GM19438 (cell line): ENCODE results near the gene C20orf204.

Experiments used
- ATAC-seq: cut with Tn5 transposase; IDR thresholded peaks from one replicate; pipeline ENCODE4 v1.9.1; 2021; ENCODE audit warnings: low read depth; ENCODE audit not compliant: unreplicated experiment

The C20orf204 gene

GRCh38 chr20:64041040-64041780 is 5.2 kb downstream of the C20orf204 start:
- no peak for ATAC-seq

DNA sequence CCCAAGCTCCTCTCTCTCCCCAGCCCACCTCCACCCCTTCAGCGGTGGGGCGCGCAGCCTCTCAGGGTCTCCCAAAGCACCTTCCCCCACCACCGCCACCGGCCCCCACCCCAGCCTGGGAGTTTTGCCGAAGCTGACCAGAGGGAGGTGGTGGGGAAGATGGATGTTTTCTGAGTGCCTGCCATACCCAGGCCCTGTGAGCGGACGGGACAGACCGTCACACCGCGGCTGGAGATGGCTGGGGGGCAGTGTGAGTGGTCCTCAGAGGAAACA is 5.7 kb downstream of the C20orf204 start:
- no peak for ATAC-seq

- no peak for ATAC-seq
These were observed 6.2 kb downstream of the C20orf204 start for GRCh38 chr20:64042054-64042781.

GRCh38 chr20:64043768-64044167 is 7.8 kb downstream of the C20orf204 start:
- no peak for ATAC-seq

DNA sequence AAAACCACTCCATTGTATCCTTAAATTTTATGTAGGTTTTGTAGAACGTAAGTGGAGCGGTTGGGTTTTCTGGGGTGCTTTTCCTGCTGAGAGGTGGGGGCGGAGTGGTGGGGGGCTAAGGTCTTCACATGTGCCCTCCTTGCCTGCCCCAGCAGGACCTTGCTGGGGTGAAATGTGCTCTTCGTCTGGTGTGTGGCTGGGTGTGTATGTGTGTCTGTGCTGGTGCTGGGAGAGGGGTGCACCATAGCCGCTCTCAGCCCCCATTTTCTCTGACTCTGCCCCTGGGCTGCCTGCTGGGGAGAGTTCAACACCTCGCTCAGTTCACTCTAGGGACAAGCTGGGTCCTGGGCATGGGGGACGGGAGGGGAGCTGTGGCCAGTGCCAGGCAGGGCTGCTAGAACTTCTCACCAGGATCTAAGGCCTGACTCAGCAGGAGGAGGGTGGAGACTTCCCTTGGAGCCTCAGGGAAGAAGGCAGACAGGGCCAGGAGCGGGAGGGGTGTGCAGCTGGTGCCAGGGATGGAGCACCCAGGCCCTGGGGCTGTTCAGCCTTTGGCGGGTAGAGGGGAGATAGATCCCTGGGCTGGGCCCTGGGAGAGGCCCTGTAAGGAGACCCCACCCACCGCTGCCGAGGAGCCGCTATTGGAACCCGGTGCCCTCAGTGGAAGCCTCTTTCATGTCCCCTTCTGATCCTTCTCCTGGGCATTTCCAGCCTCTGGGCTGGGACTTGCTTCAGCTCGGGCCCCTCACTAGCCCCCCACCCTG is 8.7 kb downstream of the C20orf204 start:
- ATAC-seq, result no peak

- ATAC-seq, result no peak
These were observed 9.5 kb downstream of the C20orf204 start for GRCh38 chr20:64045346-64046011.

DNA sequence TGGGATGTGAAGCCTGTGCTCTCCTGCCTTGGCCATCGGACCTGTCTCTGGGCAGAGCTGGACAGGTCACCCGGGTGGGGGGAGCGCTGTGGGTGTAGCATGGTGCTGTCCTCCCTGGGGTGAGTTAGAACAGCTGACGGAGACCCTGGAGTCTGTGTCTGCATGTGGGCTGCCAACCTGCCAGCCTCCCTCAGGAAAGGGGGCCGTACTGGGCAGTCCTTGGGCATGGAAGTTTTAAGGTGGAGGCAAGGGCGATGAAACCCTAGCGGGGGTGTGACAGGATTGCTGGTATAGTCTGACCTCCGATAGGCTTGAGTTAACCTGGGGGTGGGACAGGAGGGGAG is 11.0 kb downstream of the C20orf204 start:
- no peak for ATAC-seq

DNA sequence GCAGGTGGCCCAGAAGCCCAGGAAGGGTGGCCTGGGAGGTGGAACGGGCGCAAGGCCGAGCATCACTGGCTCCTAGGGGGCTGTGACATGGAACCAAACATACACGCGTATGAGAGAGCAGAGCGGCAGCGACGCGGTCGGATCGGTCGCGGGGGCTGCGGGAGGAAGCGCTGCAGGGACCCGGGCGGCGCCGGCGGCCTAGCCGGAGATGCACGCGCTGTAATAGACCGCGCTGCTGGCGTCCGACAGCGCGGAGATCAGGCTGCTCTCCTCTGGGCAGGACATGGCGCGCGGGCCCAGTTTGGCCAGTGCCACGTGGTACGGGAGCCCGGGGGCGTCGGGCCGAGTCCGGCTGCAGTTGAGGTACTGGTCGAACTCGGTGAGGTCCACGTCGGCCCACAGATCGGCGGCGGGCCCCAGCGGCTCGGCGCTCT is 12.0 kb downstream of the C20orf204 start:
- no peak for ATAC-seq

DNA sequence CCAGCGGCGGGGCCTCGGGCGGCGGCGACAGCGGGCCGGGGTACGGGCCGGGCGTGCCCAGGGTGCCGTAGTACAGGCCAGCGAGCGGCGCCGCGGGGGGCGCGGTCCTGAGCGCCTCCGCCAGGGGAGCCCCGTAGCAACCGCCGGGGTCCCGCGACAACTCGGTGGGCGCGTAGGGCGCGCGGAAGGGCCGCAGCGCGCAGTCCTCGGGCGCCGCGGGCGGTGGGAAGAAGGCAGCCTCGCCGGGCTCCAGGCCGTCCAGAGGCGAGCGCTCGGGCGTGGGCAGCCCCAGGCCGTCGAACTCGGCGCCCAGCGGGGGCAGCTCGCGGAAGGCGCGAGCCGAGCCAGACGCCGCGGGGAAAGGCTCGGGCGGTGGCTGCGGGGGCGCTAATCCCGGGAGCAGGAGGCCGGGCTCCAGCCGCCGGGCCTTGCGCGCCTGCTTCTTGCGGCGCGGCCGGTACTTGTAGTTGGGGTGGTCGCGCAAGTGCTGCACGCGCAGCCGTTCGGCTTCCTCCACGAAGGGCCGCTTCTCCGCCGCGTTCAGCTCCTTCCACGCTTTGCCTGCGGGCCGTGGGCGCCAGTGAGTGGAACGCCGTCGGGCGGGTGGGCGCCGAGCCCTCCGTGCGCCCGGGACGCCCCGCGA is 12.5 kb downstream of the C20orf204 start:
- ATAC-seq, result no peak

DNA sequence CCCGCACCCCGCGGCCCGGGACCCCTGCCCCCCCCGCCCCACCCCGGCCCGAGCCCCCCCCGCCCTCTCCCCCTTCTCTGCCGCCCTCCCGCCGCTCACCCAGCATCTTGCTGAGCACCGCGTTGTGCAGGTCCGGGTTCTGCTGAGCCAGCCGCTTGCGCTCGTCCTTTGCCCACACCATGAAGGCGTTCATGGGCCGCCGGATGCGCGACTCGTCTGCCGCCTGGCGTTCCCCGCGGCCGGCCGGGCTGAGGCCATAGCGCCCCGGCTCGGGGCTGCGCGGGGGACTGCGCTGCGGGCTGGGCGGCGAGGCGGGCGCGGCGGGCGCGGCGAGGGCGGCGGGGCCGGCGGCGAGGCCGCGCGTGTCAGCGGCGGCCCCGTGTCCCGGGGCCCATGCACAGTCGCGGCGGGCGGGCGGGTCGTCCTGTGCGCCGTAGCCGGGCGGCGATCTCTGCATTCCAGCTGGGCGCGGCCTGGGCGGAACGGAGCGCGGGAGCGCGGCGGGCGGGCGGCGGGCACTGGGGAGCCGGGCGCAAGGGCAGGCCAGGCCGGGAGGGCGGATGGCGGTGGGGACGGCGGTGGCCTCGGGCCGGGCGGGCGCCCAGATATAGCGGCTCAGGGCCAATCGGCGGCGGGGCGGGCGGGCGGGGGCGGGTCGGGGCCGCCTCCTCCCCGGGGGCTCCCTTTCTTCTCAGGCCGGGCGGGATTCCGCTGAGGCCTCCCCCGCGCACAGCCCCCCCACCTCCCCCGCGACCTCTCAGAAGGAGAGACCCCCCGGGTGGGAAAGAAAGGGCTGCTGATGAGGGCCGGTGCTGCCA is 13.3 kb downstream of the C20orf204 start, which contains the start of gene SOX18:
Gene SOX18 (minus strand): TSS at position 580 of the 818 bp plus-strand sequence. CDS start 123 bp downstream, at position 457.
- ATAC-seq, result no peak

- ATAC-seq, result no peak
These were observed 13.9 kb downstream of the C20orf204 start for GRCh38 chr20:64049878-64050260.

DNA sequence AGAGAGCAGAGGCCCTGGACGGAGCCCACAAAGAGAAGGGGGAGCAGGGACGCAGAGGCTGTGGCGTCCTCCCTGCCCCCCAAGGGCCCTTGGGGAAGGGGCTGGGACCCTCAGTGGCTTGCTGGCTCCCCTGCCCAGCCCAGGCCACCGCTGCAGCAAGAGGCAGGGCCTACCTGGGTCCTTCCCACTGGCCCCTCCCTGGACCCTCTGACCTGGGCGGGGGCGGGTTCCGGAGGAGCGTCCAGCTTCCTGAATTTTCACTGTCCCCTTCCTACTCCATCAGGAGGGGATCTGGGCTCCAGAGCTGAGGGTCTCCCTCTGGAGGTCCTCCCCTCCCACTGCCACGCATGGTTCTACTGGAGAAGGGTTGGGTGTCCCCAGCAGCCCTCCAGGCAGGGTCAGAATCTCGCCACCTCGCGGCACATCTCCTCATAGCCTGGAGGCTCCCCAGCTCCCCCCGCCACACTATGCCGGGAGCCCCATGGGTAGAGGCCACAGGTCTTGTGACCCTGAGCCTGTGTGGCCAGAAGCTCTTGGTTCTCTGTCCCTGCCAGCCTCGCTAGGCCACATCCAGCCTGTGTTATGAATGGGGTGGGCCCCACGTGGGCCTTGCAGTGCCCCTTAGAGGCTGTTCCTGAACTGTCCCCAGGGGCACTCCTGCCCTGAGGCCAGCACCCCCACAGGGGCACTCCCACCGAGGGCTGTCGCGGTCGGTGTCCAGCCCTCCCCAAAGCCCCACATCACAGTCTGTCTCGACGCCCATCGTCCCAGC is 14.5 kb downstream of the C20orf204 start:
- no peak for ATAC-seq

- ATAC-seq, result no peak
These were observed 15.1 kb downstream of the C20orf204 start for GRCh38 chr20:64051033-64051452.

DNA sequence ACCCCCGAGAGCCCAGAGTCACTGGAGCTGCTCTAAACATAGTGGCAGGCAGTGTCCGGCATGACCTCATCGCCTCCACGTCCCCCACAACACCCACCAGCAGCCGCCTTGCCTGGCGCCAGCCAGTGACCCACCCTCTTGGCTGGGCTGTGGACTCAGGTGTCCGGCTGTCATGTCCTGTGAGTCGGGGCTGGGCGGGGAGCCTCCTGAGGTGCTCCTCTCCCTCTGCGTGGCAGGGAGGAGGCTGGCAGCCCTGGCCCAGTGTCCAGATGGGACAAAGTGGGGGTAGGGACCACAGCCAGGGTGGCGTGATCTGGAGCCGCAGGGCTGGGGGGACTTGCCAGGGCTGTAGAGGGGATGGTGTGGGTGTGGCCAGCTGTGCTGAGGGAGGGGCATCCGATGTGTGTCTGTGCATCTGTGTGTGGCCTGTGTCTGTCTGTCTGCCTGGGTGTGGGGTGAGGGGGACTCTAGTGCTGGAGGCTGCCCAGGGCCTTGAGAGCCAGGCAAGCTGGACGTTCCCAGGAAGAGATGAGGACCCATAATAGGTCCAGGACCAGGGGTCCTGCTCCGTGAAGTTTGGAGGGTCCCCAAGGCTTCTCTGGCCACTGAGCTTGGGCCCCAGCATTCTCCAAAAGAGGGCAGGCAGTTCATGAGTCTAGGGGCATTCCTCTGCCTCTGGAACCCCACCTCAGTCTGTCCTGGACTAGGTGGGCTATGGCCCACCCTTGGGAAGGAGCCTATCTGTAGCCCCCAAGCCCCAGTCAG is 15.8 kb downstream of the C20orf204 start:
- ATAC-seq, result no peak

DNA sequence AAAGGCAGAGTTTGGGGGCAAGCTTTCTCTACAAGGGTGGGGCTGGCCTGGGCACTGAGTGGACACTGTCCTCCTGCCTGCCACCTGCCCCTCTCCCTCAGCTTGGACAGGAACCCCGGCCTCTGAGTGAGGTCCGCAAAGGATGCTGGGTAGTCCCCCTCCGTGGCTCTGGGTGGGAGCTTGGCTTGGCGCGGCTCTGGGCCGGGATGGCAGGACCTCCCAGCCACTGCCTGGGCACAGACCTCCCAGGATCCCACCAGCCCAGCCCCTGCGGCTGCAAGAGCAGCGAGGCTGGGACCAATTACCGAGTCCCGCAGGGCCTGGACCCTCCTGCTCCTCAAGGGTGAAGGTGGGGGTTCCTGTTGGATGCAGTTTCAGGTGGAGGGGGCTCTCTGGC is 16.3 kb downstream of the C20orf204 start:
- no peak for ATAC-seq

- ATAC-seq, result no peak
These were observed 17.2 kb downstream of the C20orf204 start for GRCh38 chr20:64052987-64053840.
